Breast epithelium (tissue), 3 donors: Measurements from ENCODE around the gene OSGIN1.

Experiments used
- CTCF ChIP-seq, 3 donors: fragments of 450-650 bp; IDR thresholded peaks; one replicate each; pipeline ENCODE4 v1.5.1; 2016 to 2017; ENCODE audit warnings: antibody characterized with exemption in 3 of 3, mild to moderate bottlenecking in 3 of 3, moderate library complexity in 3 of 3
- POLR2A ChIP-seq: fragments of 450-650 bp; IDR thresholded peaks from one replicate; pipeline ENCODE4 v1.6.1; 2016; ENCODE audit warnings: antibody characterized with exemption, mild to moderate bottlenecking, moderate library complexity
- POLR2AphosphoS5 ChIP-seq, 3 donors: sonication (generic); formaldehyde crosslinking; IDR thresholded peaks; one replicate each; pipeline ENCODE4 v1.6.1; 2017; ENCODE audit warnings: antibody characterized with exemption in 3 of 3

DNA sequence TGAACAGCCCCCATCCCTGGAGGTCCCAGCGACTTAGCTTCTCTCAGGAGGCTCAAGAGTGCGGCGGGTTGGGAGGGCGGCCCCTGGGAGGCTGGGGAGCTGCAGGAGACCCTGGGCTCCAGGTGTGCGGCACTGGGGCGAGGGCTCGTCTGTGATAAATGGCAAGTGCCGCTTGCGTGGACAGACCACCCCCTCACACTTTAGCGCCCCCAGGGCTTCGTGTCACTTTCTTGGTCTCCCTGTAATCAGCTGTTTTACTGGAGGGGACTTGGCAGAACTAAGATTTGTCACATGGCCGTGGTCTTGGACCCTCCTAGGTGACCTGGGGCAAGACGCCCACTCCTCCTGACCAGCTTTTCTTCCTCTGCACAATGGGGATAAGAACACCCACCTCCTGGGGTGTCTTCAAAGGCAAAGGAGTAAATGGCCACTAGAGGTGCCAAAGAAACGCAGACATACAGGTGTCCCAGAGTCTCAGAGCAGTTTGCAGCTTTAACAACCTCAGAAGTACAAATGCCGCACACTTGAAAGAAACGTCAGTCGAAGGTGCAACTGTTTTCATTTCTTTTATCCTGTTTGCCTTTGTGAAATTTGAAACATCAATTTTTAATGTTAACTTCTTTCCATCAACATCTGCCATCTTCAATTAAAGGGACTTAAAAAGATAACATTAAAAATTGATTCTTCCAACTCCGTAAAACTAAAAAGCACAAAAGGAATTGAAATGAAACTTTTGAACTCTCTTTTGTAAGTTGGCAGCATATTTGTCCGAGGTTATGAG lies 946 bp downstream of the OSGIN1 start:
- TF ChIP-seq POLR2A (no peak), POLR2AphosphoS5 (IDR thresholded peaks at IDR 0.05) (no peak), CTCF (IDR thresholded peaks at IDR 0.05) (peak; percentile 30 to 64 (median 59))
